Measurements from ENCODE around the gene ABCG4. TPM values are rescaled to one million over a fixed set of nuclear protein-coding genes. Genes with fewer than 3 reads are reported as not detected.
"Not testable (repeated sequence)": the region's sequence is repeated elsewhere in the genome, so short reads cannot be mapped to it uniquely, and the experiment has no call there.

ABCG4 gene
- total RNA-seq, 4 donors from 2014 or later = 0.13 to 1.6 (median 0.82) TPM

GRCh38 chr11:119134389-119134978 lies 14.4 kb upstream of the ABCG4 start:
- WGBS, 2 donors = 55 to 79% methylated on average over 4 of the region's 4 CpGs
- H3K36me3 ChIP-seq = peaks cover 37 to 41% of the 10 kb centered on the region in 2 donors
- DNase-seq = peak; percentile 11 to 23
- no peaks in the 10 kb centered on the region for H3K9me3 ChIP-seq
- no peak overlapping the region for H3K4me3 ChIP-seq (replicated peaks in 1 of 3)
- no peaks in the 10 kb centered on the region for H3K27me3 ChIP-seq
- TF ChIP-seq POLR2A (IDR thresholded peaks at IDR 0.05) (no peak), CTCF (IDR thresholded peaks at IDR 0.05) (peak in 4 of 6 experiments; percentile 13 to 46 (median 28))
- intact Hi-C loops (cut with DNase I) = no loop called here
- H3K27ac ChIP-seq = no peak overlapping the region
- H3K4me1 ChIP-seq = no peaks in the 10 kb centered on the region

- WGBS, 2 donors = 89 to 91% methylated on average over 10 of the region's 10 CpGs
- H3K9me3 ChIP-seq; intact Hi-C loops (cut with DNase I); H3K27ac ChIP-seq; H3K27me3 ChIP-seq; H3K4me1 ChIP-seq; H3K4me3 ChIP-seq (replicated peaks in 1 of 3); H3K36me3 ChIP-seq; DNase-seq: not testable (repeated sequence)
These were observed 9.6 kb upstream of the ABCG4 start for GRCh38 chr11:119139276-119139675.

- 11 to 21% methylated on average over 7 of the region's 7 CpGs for WGBS, 2 donors
- TF ChIP-seq CTCF (IDR thresholded peaks at IDR 0.05) (peak; percentile 49 to 81 (median 64)), POLR2A (IDR thresholded peaks at IDR 0.05) (no peak)
These were observed 3.9 kb upstream of the ABCG4 start for GRCh38 chr11:119144825-119145486.

GRCh38 chr11:119145551-119145950 lies 3.3 kb upstream of the ABCG4 start:
- H3K27me3 ChIP-seq = peaks cover 4% of the 10 kb centered on the region
- WGBS, 2 donors = 35 to 51% methylated on average over 3 of the region's 3 CpGs
- no peak for TF ChIP-seq CTCF (IDR thresholded peaks at IDR 0.05)
- no peak for TF ChIP-seq POLR2A (IDR thresholded peaks at IDR 0.05)
- H3K4me3 ChIP-seq (replicated peaks in 1 of 3) = no peak overlapping the region
- no peak for DNase-seq
- no peak overlapping the region for H3K27ac ChIP-seq
- intact Hi-C loops (cut with DNase I) = loop anchor here (5.0 kb wide), 1 partner anchor 52 kb away; no protein-coding TSS in a partner anchor
- no peaks in the 10 kb centered on the region for H3K36me3 ChIP-seq
- H3K9me3 ChIP-seq = no peaks in the 10 kb centered on the region
- H3K4me1 ChIP-seq = peaks cover 6 to 13% of the 10 kb centered on the region in 2 donors

More at GRCh38 chr11:119144825-119145486, 3.9 kb upstream of the ABCG4 start:
- intact Hi-C loops (cut with DNase I) = loop anchor here (5.0 kb wide), 1 partner anchor 52 kb away; no protein-coding TSS in a partner anchor
- H3K27me3 ChIP-seq = peaks cover 4% of the 10 kb centered on the region
- H3K4me3 ChIP-seq (replicated peaks in 1 of 3) = no peak overlapping the region
- H3K4me1 ChIP-seq = peaks cover 6 to 12% of the 10 kb centered on the region in 2 donors
- H3K27ac ChIP-seq = no peak overlapping the region
- no peaks in the 10 kb centered on the region for H3K36me3 ChIP-seq
- no peaks in the 10 kb centered on the region for H3K9me3 ChIP-seq
- peak; percentile 71 to 73 for DNase-seq

- Histone ChIP-seq H3K36me3 (no peaks in the 10 kb centered on the region), H3K27me3 (peaks cover 4% of the 10 kb centered on the region), H3K27ac (no peak overlapping the region), H3K9me3 (no peaks in the 10 kb centered on the region), H3K4me3 (replicated peaks in 1 of 3) (no peak overlapping the region), H3K4me1 (peaks cover 6 to 13% of the 10 kb centered on the region in 2 donors)
- TF ChIP-seq CTCF (IDR thresholded peaks at IDR 0.05) (no peak), POLR2A (IDR thresholded peaks at IDR 0.05) (no peak)
- intact Hi-C loops (cut with DNase I) = loop anchor here (5.0 kb wide), 1 partner anchor 50 kb away; no protein-coding TSS in a partner anchor
- WGBS, 2 donors = 48 to 63% methylated on average over 6 of the region's 6 CpGs
- no peak for DNase-seq
These were observed 1.1 kb upstream of the ABCG4 start for GRCh38 chr11:119147604-119148333.

Measured in thyroid gland (tissue), 4 donors.